ENCODE data around the gene SV2C.
"Not testable (repeated sequence)": the region's sequence is repeated elsewhere in the genome, so short reads cannot be mapped to it uniquely, and the experiment has no call there.

Gene SV2C

GRCh38 chr5:76209297-76209696 is 126.1 kb downstream of the SV2C start:
- DNase-seq, result no peak

GRCh38 chr5:76210946-76211345 is 127.8 kb downstream of the SV2C start:
- no peak for DNase-seq

GRCh38 chr5:76213858-76214257 is 130.7 kb downstream of the SV2C start:
- no peak for DNase-seq

- DNase-seq, result no peak
Measured at GRCh38 chr5:76216748-76217147, 133.6 kb downstream of the SV2C start.

GRCh38 chr5:76219636-76220035 is 136.5 kb downstream of the SV2C start:
- DNase-seq, result no peak

GRCh38 chr5:76221311-76221710 is 138.1 kb downstream of the SV2C start:
- DNase-seq, result no peak

GRCh38 chr5:76222318-76222717 is 139.1 kb downstream of the SV2C start:
- DNase-seq, result no peak

GRCh38 chr5:76223696-76224095 is 140.5 kb downstream of the SV2C start:
- DNase-seq, result no peak

GRCh38 chr5:76224898-76225297 is 141.7 kb downstream of the SV2C start:
- DNase-seq, result no peak

- DNase-seq, result no peak
Measured at GRCh38 chr5:76225336-76225735, 142.2 kb downstream of the SV2C start.

GRCh38 chr5:76229900-76230299 is 146.7 kb downstream of the SV2C start:
- no peak for DNase-seq

GRCh38 chr5:76230711-76231285 is 147.6 kb downstream of the SV2C start:
- no peak for DNase-seq

GRCh38 chr5:76234665-76235064 is 151.5 kb downstream of the SV2C start:
- DNase-seq, result no peak

- no peak for DNase-seq
Measured at GRCh38 chr5:76236684-76237083, 153.5 kb downstream of the SV2C start.

- no peak for DNase-seq
Measured at GRCh38 chr5:76240336-76240735, 157.2 kb downstream of the SV2C start.

GRCh38 chr5:76242155-76242554 is 159.0 kb downstream of the SV2C start:
- not testable (repeated sequence) for DNase-seq

- DNase-seq, result no peak
Measured at GRCh38 chr5:76245590-76245989, 162.4 kb downstream of the SV2C start.

- DNase-seq, result no peak
Measured at GRCh38 chr5:76249621-76250020, 166.4 kb downstream of the SV2C start.

- DNase-seq, result no peak
Measured at GRCh38 chr5:76250463-76250862, 167.3 kb downstream of the SV2C start.

GRCh38 chr5:76251656-76252055 is 168.5 kb downstream of the SV2C start:
- no peak for DNase-seq

GRCh38 chr5:76252437-76252836 is 169.3 kb downstream of the SV2C start:
- DNase-seq, result no peak

- DNase-seq, result no peak
Measured at GRCh38 chr5:76256116-76256889, 173.1 kb downstream of the SV2C start.

GRCh38 chr5:76257225-76257833 is 174.1 kb downstream of the SV2C start:
- DNase-seq, result no peak

- DNase-seq, result no peak
Measured at GRCh38 chr5:76257897-76258296, 174.7 kb downstream of the SV2C start.
